A673 (cell line): ENCODE data around the gene PRRC2A. TPM values are rescaled to one million over a fixed set of nuclear protein-coding genes. Genes with fewer than 3 reads are reported as not detected.

Source experiments
- BruUV-seq: library from RNA; stranded (reverse); fragments of 400-500 nt; replicated peaks from 2 replicates; lab custom pipeline; 2021; lab: Mats Ljungman, UMichigan
- CTCF ChIA-PET: fragments of 300-600 bp; sonication (Branson Sonifier 250); formaldehyde crosslinking; loops from one replicate; lab custom pipeline; 2022; ENCODE audit warnings: antibody characterized with exemption; lab: Charles Lee
- POLR2A ChIA-PET: fragments of 300-600 bp; sonication (Branson Sonifier 250); formaldehyde crosslinking; loops from one replicate; lab custom pipeline; 2022; ENCODE audit warnings: antibody characterized with exemption; ENCODE audit not compliant: low non-redundant PET; lab: Charles Lee
- DNase-seq: peaks from one replicate; pipeline ENCODE4 v3.0.0-alpha.2; 2015; ENCODE audit warnings: low spot score
- H3K27ac ChIP-seq: fragments of 200-600 bp; sonication (generic); 2 replicates; pipeline ENCODE4 v1.5.1; 2016; ENCODE audit warnings: mixed run types, low read depth, mild to moderate bottlenecking, mixed read lengths, antibody characterized with exemption, low read length; ENCODE audit not compliant: poor library complexity, severe bottlenecking
- H3K27me3 ChIP-seq: fragments of 200-600 bp; sonication (generic); replicated peaks from 2 replicates; pipeline ENCODE4 v1.6.1; 2017; ENCODE audit warnings: mixed run types, low read depth, mild to moderate bottlenecking, mixed read lengths, antibody characterized with exemption, low read length; ENCODE audit not compliant: insufficient read depth, poor library complexity
- H3K36me3 ChIP-seq: fragments of 200-600 bp; sonication (generic); 2 replicates; pipeline ENCODE4 v1.6.1; 2016; ENCODE audit warnings: mixed run types, mild to moderate bottlenecking, mixed read lengths, antibody characterized with exemption, low read length; ENCODE audit not compliant: insufficient read depth, poor library complexity, severe bottlenecking
- H3K4me1 ChIP-seq: fragments of 200-600 bp; sonication (generic); 2 replicates; pipeline ENCODE4 v1.6.1; 2017; ENCODE audit warnings: mixed run types, mild to moderate bottlenecking, mixed read lengths, antibody characterized with exemption, low read length; ENCODE audit not compliant: insufficient read depth, poor library complexity, severe bottlenecking
- H3K4me3 ChIP-seq: fragments of 200-600 bp; sonication (generic); 2 replicates; pipeline ENCODE4 v1.5.1; 2016; ENCODE audit warnings: low read depth, mixed run types, mild to moderate bottlenecking, mixed read lengths, low read length; ENCODE audit not compliant: poor library complexity, severe bottlenecking
- H3K9me3 ChIP-seq: fragments of 200-600 bp; sonication (generic); 2 replicates; pipeline ENCODE4 v1.6.1; 2016; ENCODE audit warnings: mixed run types, low read depth, mild to moderate bottlenecking, mixed read lengths, antibody characterized with exemption, low read length; ENCODE audit not compliant: poor library complexity, severe bottlenecking
- CTCF ChIP-seq: fragments of 300-800, 200-600 bp; sonication (generic); conservative IDR thresholded peaks from 2 replicates; pipeline ENCODE4 v1.5.1; 2017; ENCODE audit warnings: low read depth, mild to moderate bottlenecking, antibody characterized with exemption, low read length, moderate library complexity, mixed read lengths
- EZH2 ChIP-seq: fragments of 200-600 bp; sonication (generic); IDR thresholded peaks from 2 replicates; pipeline ENCODE4 v1.6.1; 2017; ENCODE audit warnings: borderline replicate concordance, low read depth, mild to moderate bottlenecking, mixed read lengths, antibody characterized with exemption, low read length; ENCODE audit not compliant: poor library complexity, severe bottlenecking
- intact Hi-C: fragments of 100-400 bp; cut with micrococcal nuclease; formaldehyde crosslinking; loops from one replicate; pipeline ENCODE4 v1.10.0; 2022; ENCODE audit not compliant: unreplicated experiment
- total RNA-seq: library from RNA; stranded (reverse); gene quantifications from 2 replicates; pipeline ENCODE4 v1.2.3, GENCODE V29; 2021

The PRRC2A gene
- total RNA-seq, 1 experiment from 2014 or later, result 289 TPM

GRCh38 chr6:31676322-31676903 is 55.9 kb downstream of the PRRC2A start:
- H3K9me3 ChIP-seq, result no peaks in the 10 kb centered on the region
- no peaks in the 10 kb centered on the region for H3K4me1 ChIP-seq
- no peak overlapping the region for H3K4me3 ChIP-seq
- peaks cover 8% of the 10 kb centered on the region for H3K36me3 ChIP-seq
- intact Hi-C loops, result no loop called here
- no peaks in the 10 kb centered on the region for H3K27me3 ChIP-seq
- no peak overlapping the region for H3K27ac ChIP-seq
- ChIA-PET POLR2A (no interaction called here), CTCF (no interaction called here)
- DNase-seq, result no peak
- TF ChIP-seq CTCF (no peak), EZH2 (no peak)
- no TSS peak for BruUV-seq

- no peaks in the 10 kb centered on the region for H3K9me3 ChIP-seq
- peaks cover 3% of the 10 kb centered on the region for H3K36me3 ChIP-seq
- no TSS peak for BruUV-seq
- TF ChIP-seq EZH2 (no peak), CTCF (no peak)
- intact Hi-C loops, result no loop called here
- H3K27ac ChIP-seq, result no peak overlapping the region
- no peak for DNase-seq
- H3K4me3 ChIP-seq, result no peak overlapping the region
- H3K4me1 ChIP-seq, result no peaks in the 10 kb centered on the region
- CTCF ChIA-PET, result no interaction called here
- POLR2A ChIA-PET, result no interaction called here
- no peaks in the 10 kb centered on the region for H3K27me3 ChIP-seq
These were observed 56.4 kb downstream of the PRRC2A start for GRCh38 chr6:31676904-31677303.

DNA sequence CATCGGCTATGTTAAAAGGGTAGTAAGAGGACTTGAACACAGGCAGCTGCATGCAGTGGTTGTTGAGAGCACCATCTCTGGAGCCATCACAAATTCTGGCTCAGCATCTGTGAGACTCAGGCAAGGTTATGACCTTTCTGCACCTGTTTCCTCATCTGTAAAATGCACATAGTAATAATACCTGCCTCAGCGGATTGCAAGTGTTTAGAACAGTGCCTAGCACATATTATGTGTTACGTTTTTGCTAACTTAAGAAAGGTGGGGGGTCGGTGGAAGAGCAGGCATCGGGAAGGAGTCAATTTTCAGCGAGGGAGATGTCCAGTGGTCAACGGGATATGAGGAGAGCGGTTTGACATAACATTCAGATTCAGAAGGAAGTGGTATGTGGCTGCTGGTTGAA is 57.4 kb downstream of the PRRC2A start:
- TF ChIP-seq CTCF, result no peak
- TF ChIP-seq EZH2, result no peak
- Histone ChIP-seq H3K4me3 (no peak overlapping the region), H3K4me1 (no peaks in the 10 kb centered on the region), H3K27me3 (no peaks in the 10 kb centered on the region), H3K27ac (no peak overlapping the region), H3K9me3 (no peaks in the 10 kb centered on the region), H3K36me3 (no peaks in the 10 kb centered on the region)
- intact Hi-C loops, result no loop called here
- no TSS peak for BruUV-seq
- no peak for DNase-seq
- ChIA-PET POLR2A (no interaction called here), CTCF (no interaction called here)
